Stimulated activated CD4-positive, alpha-beta T cell treated with anti-CD3 and anti-CD28 coated beads, TNF-alpha, amount 100 ng/mL, for 1 hour (primary cell): ENCODE results near the gene HECA.
"Not testable (repeated sequence)": the region's sequence is repeated elsewhere in the genome, so short reads cannot be mapped to it uniquely, and the experiment has no call there.

Source experiments
- DNase-seq, 3 donors: peaks; one replicate each; pipeline ENCODE4 v3.0.0-alpha.2; 2020; ENCODE audit warnings: low read depth in 3 of 3, low spot score in 1 of 3

HECA gene

DNA sequence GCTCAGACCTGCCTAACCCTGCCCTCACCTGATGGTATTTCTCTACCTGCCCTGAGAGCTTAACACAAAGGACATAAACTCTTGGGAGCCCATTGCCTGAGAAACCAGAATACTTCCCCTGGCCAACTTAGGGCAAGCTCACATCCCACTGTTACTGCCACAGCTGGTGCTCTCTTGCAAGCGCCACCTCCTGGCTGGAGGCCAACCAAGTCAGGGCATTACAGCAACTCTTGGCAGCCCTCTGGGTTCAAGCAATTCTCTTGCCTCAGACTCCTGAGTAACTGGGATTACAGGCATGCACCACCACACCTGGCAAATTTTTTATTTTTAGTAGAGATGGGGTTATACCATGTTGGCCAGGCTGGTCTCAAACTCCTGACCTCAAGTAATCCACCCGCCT is 70.1 kb downstream of the HECA start:
- no peak for DNase-seq

DNA sequence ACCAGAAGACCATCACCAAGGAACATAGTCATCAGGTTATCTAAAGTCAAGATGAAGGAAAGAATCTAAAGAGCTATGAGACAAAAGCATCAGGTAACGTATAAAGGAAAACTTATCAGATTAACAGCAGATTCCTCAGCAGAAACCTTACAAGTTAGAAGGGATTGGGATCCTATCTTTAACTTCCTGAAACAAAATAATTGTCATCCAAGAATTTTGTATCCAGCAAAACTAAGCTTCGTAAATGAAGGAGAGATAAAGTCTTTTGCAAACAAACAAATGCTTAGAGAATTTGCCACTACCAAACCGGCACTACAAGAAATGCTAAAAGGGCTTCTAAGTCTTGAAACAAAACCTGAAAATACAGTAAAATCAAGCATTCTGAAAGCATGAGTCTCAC is 71.0 kb downstream of the HECA start:
- no peak for DNase-seq

DNA sequence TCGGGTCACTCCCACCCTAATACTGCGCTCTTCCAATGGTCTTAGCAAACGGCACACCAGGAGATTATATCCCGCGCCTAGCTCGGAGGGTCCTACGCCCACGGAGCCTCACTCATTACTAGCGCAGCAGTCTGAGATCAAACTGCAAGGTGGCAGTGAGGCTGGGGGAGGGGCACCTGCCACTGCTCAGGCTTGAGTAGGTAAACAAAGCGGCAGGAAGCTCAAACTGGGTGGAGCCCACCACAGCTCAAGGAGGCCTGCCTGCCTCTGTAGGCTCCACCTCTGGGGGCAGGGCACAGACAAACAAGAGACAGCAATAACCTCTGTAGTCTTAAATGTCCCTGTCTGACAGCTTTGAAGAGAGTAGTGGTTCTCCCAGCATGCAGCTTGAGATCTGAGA is 75.9 kb downstream of the HECA start:
- not testable (repeated sequence) for DNase-seq

DNA sequence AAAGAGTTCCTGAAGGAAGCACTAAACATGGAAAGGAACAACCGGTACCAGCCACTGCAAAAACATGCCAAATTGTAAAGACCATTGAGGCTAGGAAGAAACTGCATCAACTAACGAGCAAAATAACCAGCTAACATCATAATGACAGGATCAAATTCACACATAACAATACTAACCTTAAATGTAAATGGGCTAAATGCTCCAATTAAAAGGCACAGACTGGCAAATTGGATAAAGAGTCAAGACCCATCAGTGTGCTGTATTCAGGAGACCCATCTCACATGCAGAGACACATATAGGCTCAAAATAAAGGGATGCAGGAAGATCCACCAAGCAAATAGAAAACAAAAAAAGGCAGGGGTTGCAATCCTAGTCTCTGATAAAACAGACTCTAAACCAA is 77.6 kb downstream of the HECA start:
- DNase-seq, result not testable (repeated sequence)

DNA sequence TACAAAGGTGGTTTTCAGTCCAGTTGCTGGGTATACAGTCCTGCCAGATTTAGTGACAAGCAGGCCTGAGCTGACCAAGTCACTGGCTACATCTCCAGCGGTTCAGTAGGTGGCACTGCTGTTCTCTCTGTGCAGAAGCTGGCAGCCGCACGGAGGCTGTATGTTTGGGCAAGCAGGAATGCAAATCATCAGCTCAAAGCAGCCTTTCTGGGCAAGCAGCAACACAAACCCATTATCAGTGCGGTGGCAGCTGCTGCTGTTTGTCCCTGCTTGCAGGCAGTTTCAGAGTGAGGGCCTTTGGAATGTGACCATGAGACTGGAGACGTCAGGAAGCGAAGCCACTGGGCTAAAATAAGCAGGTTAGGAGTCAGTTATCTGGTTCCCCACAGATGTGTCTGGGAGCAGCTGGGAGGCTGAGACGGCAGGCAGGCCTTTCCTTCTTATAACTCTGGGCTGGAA is 84.4 kb downstream of the HECA start:
- DNase-seq, result peak; percentile 45 to 62 (median 57)

DNA sequence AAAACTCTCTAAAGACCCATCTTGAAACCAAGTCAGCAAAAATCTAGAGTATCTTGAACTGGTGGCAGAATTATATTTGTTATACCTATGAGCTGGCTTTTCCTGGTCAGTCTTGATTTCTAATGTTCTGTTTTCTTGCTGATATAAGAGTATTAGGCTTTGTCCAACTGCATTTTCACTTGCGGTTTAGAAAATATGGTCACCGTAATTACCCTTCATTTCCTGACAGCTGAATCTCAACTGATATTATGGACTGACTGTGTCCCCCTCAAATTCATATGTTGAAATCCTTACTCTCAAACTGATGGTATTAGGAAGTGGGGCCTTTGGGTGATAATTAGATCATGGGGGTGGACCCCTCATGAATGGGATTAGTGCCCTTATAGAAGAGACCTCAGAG is 84.9 kb downstream of the HECA start:
- no peak for DNase-seq

DNA sequence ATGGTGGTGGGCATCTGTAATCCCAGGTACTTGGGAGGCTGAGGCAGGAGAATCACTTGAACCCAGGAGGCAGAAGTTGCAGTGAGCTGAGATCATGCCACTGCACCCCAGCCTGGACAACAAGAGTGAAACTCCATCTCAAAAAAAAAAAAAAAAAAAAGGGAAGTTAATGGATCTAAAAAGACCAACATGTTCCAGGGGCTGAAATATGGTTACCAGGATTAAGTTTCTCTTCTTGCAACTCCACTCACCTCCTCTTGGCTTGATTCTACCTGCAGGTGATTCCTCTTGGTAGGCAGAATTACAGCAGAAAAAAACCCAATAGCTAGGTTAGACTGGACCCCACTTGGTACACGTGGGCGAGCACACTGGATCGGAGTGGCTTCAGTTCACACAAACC is 93.5 kb downstream of the HECA start:
- not testable (repeated sequence) for DNase-seq
